Naive B cell (primary cell): Measurements from ENCODE around the gene PLA2G4D. TPM values are rescaled to one million over a fixed set of nuclear protein-coding genes. Genes with fewer than 3 reads are reported as not detected.
A peak's percentile ranks its signal among the peaks of the same experiment; 100 is the strongest.

Source experiments
- ATAC-seq, 2 donors: fragments of 150-1000 bp; cut with Tn5 transposase; 2 replicates each; pipeline ENCODE4 v1.10.0; 2021; ENCODE audit warnings: low read depth in 2 of 2, mild to moderate bottlenecking in 2 of 2, moderate library complexity in 2 of 2
- DNase-seq: peaks from one replicate; pipeline ENCODE4 v3.0.0; 2022
- H3K27ac Mint-ChIP-seq, 6 donors: one replicate each; pipeline ENCODE4 v1.8.0; 2020 to 2022; ENCODE audit warnings: mild to moderate bottlenecking in 6 of 6, mixed read lengths in 6 of 6, moderate library complexity in 5 of 6, inconsistent platforms in 2 of 6
- H3K27me3 Mint-ChIP-seq, 3 donors: one replicate each; pipeline ENCODE4 v1.8.0; 2021 to 2022; ENCODE audit warnings: mixed read lengths in 3 of 3, mild to moderate bottlenecking in 1 of 3
- H3K36me3 Mint-ChIP-seq, 2 donors: one replicate each; pipeline ENCODE4 v1.8.0; 2020 to 2022; ENCODE audit warnings: mixed read lengths in 2 of 2, inconsistent platforms in 1 of 2, mild to moderate bottlenecking in 1 of 2
- H3K4me1 Mint-ChIP-seq, 3 donors: one replicate each; pipeline ENCODE4 v1.8.0; 2020 to 2022; ENCODE audit warnings: mixed read lengths in 3 of 3, inconsistent platforms in 1 of 3, mild to moderate bottlenecking in 1 of 3, moderate library complexity in 1 of 3
- H3K4me3 Mint-ChIP-seq, 8 donors: one replicate each; pipeline ENCODE4 v1.8.0; 2020 to 2022; ENCODE audit warnings: mild to moderate bottlenecking in 8 of 8, mixed read lengths in 8 of 8, moderate library complexity in 8 of 8, inconsistent platforms in 2 of 8
- H3K9me3 Mint-ChIP-seq, 7 donors: one replicate each; pipeline ENCODE4 v1.8.0; 2020 to 2022; ENCODE audit warnings: mixed read lengths in 7 of 7, mild to moderate bottlenecking in 5 of 7, inconsistent platforms in 2 of 7, moderate library complexity in 1 of 7
- polyA plus RNA-seq, 6 donors: library from polyadenylated mRNA; unstranded; fragments of 300-500 nt; fragmentation: Illumina TruSeq; gene quantifications; one replicate each; pipeline ENCODE4 v1.2.3, GENCODE V29; 2021; ENCODE audit warnings: low read depth in 6 of 6

PLA2G4D gene
- polyA plus RNA-seq, 6 donors from 2014 or later: not detected

- no peak overlapping the region for H3K4me3 Mint-ChIP-seq
- peaks cover 0 to 4% (median 0%) of the 10 kb centered on the region in 3 donors for H3K4me1 Mint-ChIP-seq
- peaks cover 0 to 3% (median 0%) of the 10 kb centered on the region in 7 donors for H3K9me3 Mint-ChIP-seq
- H3K27me3 Mint-ChIP-seq: peaks cover 0 to 34% (median 18%) of the 10 kb centered on the region in 3 donors
- H3K27ac Mint-ChIP-seq: no peak overlapping the region
- H3K36me3 Mint-ChIP-seq: no peaks in the 10 kb centered on the region
- DNase-seq (no peak), ATAC-seq (no peak)
These were observed 40.4 kb upstream of the PLA2G4D start for GRCh38 chr15:42134617-42135245.

GRCh38 chr15:42133886-42134502 lies 39.6 kb upstream of the PLA2G4D start:
- H3K27me3 Mint-ChIP-seq: peaks cover 0 to 40% (median 22%) of the 10 kb centered on the region in 3 donors
- H3K4me3 Mint-ChIP-seq: no peak overlapping the region
- H3K27ac Mint-ChIP-seq: peak overlapping the region in 1 of 6 donors; percentile 47
- H3K9me3 Mint-ChIP-seq: no peaks in the 10 kb centered on the region
- peaks cover 0 to 4% (median 0%) of the 10 kb centered on the region in 3 donors for H3K4me1 Mint-ChIP-seq
- no peak for DNase-seq
- peak; percentile 42 to 60 for ATAC-seq
- H3K36me3 Mint-ChIP-seq: no peaks in the 10 kb centered on the region

GRCh38 chr15:42133356-42133755 lies 39.0 kb upstream of the PLA2G4D start:
- no peak overlapping the region for H3K4me3 Mint-ChIP-seq
- H3K27ac Mint-ChIP-seq: no peak overlapping the region
- peaks cover 0 to 4% (median 0%) of the 10 kb centered on the region in 3 donors for H3K4me1 Mint-ChIP-seq
- peaks cover under 1 to 40% (median 23%) of the 10 kb centered on the region in 3 donors for H3K27me3 Mint-ChIP-seq
- ATAC-seq (no peak), DNase-seq (no peak)
- H3K9me3 Mint-ChIP-seq: no peaks in the 10 kb centered on the region
- no peaks in the 10 kb centered on the region for H3K36me3 Mint-ChIP-seq

GRCh38 chr15:42131826-42132806 lies 37.8 kb upstream of the PLA2G4D start:
- DNase-seq (no peak), ATAC-seq (no peak)
- Mint-ChIP-seq H3K4me1 (no peaks in the 10 kb centered on the region), H3K36me3 (no peaks in the 10 kb centered on the region), H3K27me3 (peaks cover 7 to 49% (median 29%) of the 10 kb centered on the region in 3 donors), H3K27ac (peak overlapping the region in 1 of 6 donors; percentile 58), H3K9me3 (peaks cover 0 to 4% (median 0%) of the 10 kb centered on the region in 7 donors), H3K4me3 (no peak overlapping the region)

- Mint-ChIP-seq H3K27me3 (peaks cover 7 to 43% (median 29%) of the 10 kb centered on the region in 3 donors), H3K36me3 (no peaks in the 10 kb centered on the region), H3K27ac (no peak overlapping the region), H3K9me3 (peaks cover 0 to 4% (median 0%) of the 10 kb centered on the region in 7 donors), H3K4me1 (no peaks in the 10 kb centered on the region), H3K4me3 (no peak overlapping the region)
- DNase-seq (no peak), ATAC-seq (no peak)
These were observed 36.6 kb upstream of the PLA2G4D start for GRCh38 chr15:42131006-42131405.

- DNase-seq: no peak
- Mint-ChIP-seq H3K4me3 (no peak overlapping the region), H3K9me3 (peaks cover 0 to 4% (median 0%) of the 10 kb centered on the region in 7 donors), H3K36me3 (no peaks in the 10 kb centered on the region), H3K27ac (no peak overlapping the region), H3K4me1 (no peaks in the 10 kb centered on the region), H3K27me3 (peaks cover 7 to 43% (median 25%) of the 10 kb centered on the region in 3 donors)
- no peak for ATAC-seq
These were observed 36.1 kb upstream of the PLA2G4D start for GRCh38 chr15:42130246-42130986.

GRCh38 chr15:42129364-42129763 lies 35.0 kb upstream of the PLA2G4D start:
- H3K27ac Mint-ChIP-seq: no peak overlapping the region
- no peaks in the 10 kb centered on the region for H3K4me1 Mint-ChIP-seq
- DNase-seq (no peak), ATAC-seq (no peak)
- H3K9me3 Mint-ChIP-seq: peaks cover 0 to 4% (median 0%) of the 10 kb centered on the region in 7 donors
- H3K27me3 Mint-ChIP-seq: peaks cover 7 to 43% (median 24%) of the 10 kb centered on the region in 3 donors
- H3K4me3 Mint-ChIP-seq: no peak overlapping the region
- no peaks in the 10 kb centered on the region for H3K36me3 Mint-ChIP-seq

- Mint-ChIP-seq H3K36me3 (no peaks in the 10 kb centered on the region), H3K27ac (no peak overlapping the region), H3K9me3 (peaks cover 0 to 4% (median 0%) of the 10 kb centered on the region in 7 donors), H3K27me3 (peaks cover 7 to 34% (median 24%) of the 10 kb centered on the region in 3 donors), H3K4me3 (no peak overlapping the region), H3K4me1 (no peaks in the 10 kb centered on the region)
- ATAC-seq (no peak), DNase-seq (no peak)
These were observed 34.1 kb upstream of the PLA2G4D start for GRCh38 chr15:42128476-42128875.

GRCh38 chr15:42123546-42123945 lies 29.2 kb upstream of the PLA2G4D start:
- Mint-ChIP-seq H3K27ac (no peak overlapping the region), H3K27me3 (peaks cover 7 to 9% (median 7%) of the 10 kb centered on the region in 3 donors), H3K4me1 (no peaks in the 10 kb centered on the region), H3K9me3 (peaks cover 0 to 4% (median 0%) of the 10 kb centered on the region in 7 donors), H3K36me3 (no peaks in the 10 kb centered on the region), H3K4me3 (no peak overlapping the region)
- DNase-seq (no peak), ATAC-seq (no peak)

GRCh38 chr15:42121682-42122081 lies 27.3 kb upstream of the PLA2G4D start:
- H3K27me3 Mint-ChIP-seq: no peaks in the 10 kb centered on the region
- no peaks in the 10 kb centered on the region for H3K36me3 Mint-ChIP-seq
- no peak overlapping the region for H3K27ac Mint-ChIP-seq

GRCh38 chr15:42121021-42121420 lies 26.7 kb upstream of the PLA2G4D start:
- peaks cover 0 to 6% (median 0%) of the 10 kb centered on the region in 7 donors for H3K9me3 Mint-ChIP-seq
- H3K36me3 Mint-ChIP-seq: no peaks in the 10 kb centered on the region
- no peak for DNase-seq
- ATAC-seq: no peak
- H3K27ac Mint-ChIP-seq: no peak overlapping the region
- H3K27me3 Mint-ChIP-seq: no peaks in the 10 kb centered on the region
- H3K4me3 Mint-ChIP-seq: no peak overlapping the region
- no peaks in the 10 kb centered on the region for H3K4me1 Mint-ChIP-seq

More at GRCh38 chr15:42121682-42122081, 27.3 kb upstream of the PLA2G4D start:
- Mint-ChIP-seq H3K4me3 (no peak overlapping the region), H3K9me3 (peaks cover 0 to 3% (median 0%) of the 10 kb centered on the region in 7 donors), H3K4me1 (no peaks in the 10 kb centered on the region)
- DNase-seq (no peak), ATAC-seq (no peak)

- ATAC-seq: no peak
- Mint-ChIP-seq H3K9me3 (peaks cover 0 to 6% (median 0%) of the 10 kb centered on the region in 7 donors), H3K27ac (no peak overlapping the region), H3K36me3 (no peaks in the 10 kb centered on the region), H3K27me3 (no peaks in the 10 kb centered on the region), H3K4me1 (no peaks in the 10 kb centered on the region), H3K4me3 (no peak overlapping the region)
- DNase-seq: no peak
These were observed 25.9 kb upstream of the PLA2G4D start for GRCh38 chr15:42120285-42120684.

- Mint-ChIP-seq H3K4me1 (no peaks in the 10 kb centered on the region), H3K4me3 (no peak overlapping the region), H3K27me3 (no peaks in the 10 kb centered on the region), H3K27ac (no peak overlapping the region), H3K9me3 (peaks cover 0 to 6% (median 0%) of the 10 kb centered on the region in 7 donors), H3K36me3 (no peaks in the 10 kb centered on the region)
- DNase-seq (no peak), ATAC-seq (no peak)
These were observed 25.0 kb upstream of the PLA2G4D start for GRCh38 chr15:42119446-42119760.
